CD4-positive, alpha-beta T cell treated with Interleukin-12 subunit alpha and Interleukin-12 subunit beta, for 1 hour (primary cell): ENCODE data around the gene IGFN1.

Experiments used
- DNase-seq: peaks from one replicate; pipeline ENCODE4 v3.0.0-alpha.2; 2020

Gene IGFN1

GRCh38 chr1:201186192-201186591, 4.4 kb upstream of the IGFN1 start:
- DNase-seq, result no peak

GRCh38 chr1:201189085-201189484, 1.5 kb upstream of the IGFN1 start:
- DNase-seq, result no peak

GRCh38 chr1:201190005-201190404, 619 bp upstream of the IGFN1 start:
- no peak for DNase-seq

- DNase-seq, result no peak
These were observed 1.1 kb downstream of the IGFN1 start for GRCh38 chr1:201191653-201192260.

- no peak for DNase-seq
These were observed 1.7 kb downstream of the IGFN1 start for GRCh38 chr1:201192261-201192788.

- DNase-seq, result no peak
These were observed 3.4 kb downstream of the IGFN1 start for GRCh38 chr1:201194046-201194445.

GRCh38 chr1:201198598-201198997, 8.0 kb downstream of the IGFN1 start:
- no peak for DNase-seq

GRCh38 chr1:201205036-201205435, 14.4 kb downstream of the IGFN1 start:
- no peak for DNase-seq

GRCh38 chr1:201206176-201206575, 15.6 kb downstream of the IGFN1 start:
- no peak for DNase-seq

GRCh38 chr1:201207046-201207445, 16.4 kb downstream of the IGFN1 start:
- DNase-seq, result no peak

- no peak for DNase-seq
These were observed 17.6 kb downstream of the IGFN1 start for GRCh38 chr1:201208236-201208635.

GRCh38 chr1:201212056-201212455, 21.4 kb downstream of the IGFN1 start:
- DNase-seq, result no peak

- DNase-seq, result no peak
These were observed 21.9 kb downstream of the IGFN1 start for GRCh38 chr1:201212461-201213055.

- no peak for DNase-seq
These were observed 22.6 kb downstream of the IGFN1 start for GRCh38 chr1:201213106-201213770.

- DNase-seq, result no peak
These were observed 23.3 kb downstream of the IGFN1 start for GRCh38 chr1:201213926-201214325.

GRCh38 chr1:201214461-201214860, 23.8 kb downstream of the IGFN1 start:
- DNase-seq, result no peak

- no peak for DNase-seq
These were observed 24.3 kb downstream of the IGFN1 start for GRCh38 chr1:201214886-201215285.

- no peak for DNase-seq
These were observed 25.1 kb downstream of the IGFN1 start for GRCh38 chr1:201215531-201216357.

- DNase-seq, result no peak
These were observed 25.9 kb downstream of the IGFN1 start for GRCh38 chr1:201216395-201217085.

- DNase-seq, result no peak
These were observed 26.5 kb downstream of the IGFN1 start for GRCh38 chr1:201217146-201217545.

- no peak for DNase-seq
These were observed 27.2 kb downstream of the IGFN1 start for GRCh38 chr1:201217851-201218250.

GRCh38 chr1:201218409-201218808, 27.8 kb downstream of the IGFN1 start:
- DNase-seq, result no peak
